ENCODE data around the gene ZNF22. TPM values are rescaled to one million over a fixed set of nuclear protein-coding genes. Genes with fewer than 3 reads are reported as not detected.

The ZNF22 gene
- total RNA-seq, 6 donors from 2014 or later: 8.4 to 26.9 (median 18.4) TPM

DNA sequence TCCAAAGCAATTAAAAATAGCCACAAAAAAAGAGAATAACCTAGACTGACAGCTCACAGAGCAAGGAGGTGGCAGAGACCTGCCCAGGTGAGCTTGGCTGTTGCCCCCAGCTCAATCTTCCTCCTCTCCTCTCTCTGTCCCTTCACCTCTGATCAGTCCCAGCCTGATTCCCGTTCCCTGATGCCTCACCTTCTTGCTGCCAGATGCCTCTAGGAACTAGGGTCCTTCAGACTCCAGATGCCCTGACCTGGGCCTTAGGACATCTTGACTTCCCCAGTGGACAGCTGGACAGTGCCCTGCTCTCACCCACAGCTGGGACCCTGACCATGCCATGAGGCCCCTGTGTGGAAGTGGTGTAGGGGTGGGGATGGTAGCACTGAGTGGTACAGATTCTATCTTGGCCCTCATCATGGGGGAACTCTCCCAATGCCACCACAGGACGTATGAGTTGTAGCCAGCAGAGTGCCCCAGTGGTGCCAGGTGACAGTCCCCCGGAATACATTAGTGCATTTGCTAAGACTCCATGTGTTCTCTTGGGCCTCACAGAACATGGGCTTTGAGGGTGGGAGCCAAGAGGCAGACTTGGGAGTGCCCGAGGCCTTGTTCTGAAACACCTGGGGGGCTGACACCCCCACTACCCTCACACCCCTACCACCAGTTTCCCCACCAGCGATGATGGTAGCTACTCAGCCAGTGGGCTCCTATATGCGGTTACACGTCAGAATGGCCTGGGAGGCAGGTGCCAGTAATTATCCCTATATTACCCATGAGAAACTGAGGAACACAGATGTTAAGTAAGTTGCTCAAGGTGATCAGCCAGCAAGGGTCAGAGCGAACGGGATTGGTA lies 24.1 kb upstream of the ZNF22 start:
- H3K27me3 ChIP-seq: no peaks in the 10 kb centered on the region
- peaks cover 0 to 32% (median 12%) of the 10 kb centered on the region in 4 donors for H3K36me3 ChIP-seq
- TF ChIP-seq POLR2AphosphoS5 (IDR thresholded peaks at IDR 0.05) (peak; percentile 33 to 64), POLR2A (IDR thresholded peaks at IDR 0.05) (no peak)
- no peak for DNase-seq
- 71% methylated on average over 9 of the region's 9 CpGs for WGBS, 2 donors
- no peak for ATAC-seq (ENCODE audit: low FRiP score in 2 of 2)
- no peaks in the 10 kb centered on the region for H3K9me3 ChIP-seq
- H3K27ac ChIP-seq: peak overlapping the region; percentile 80 to 92 (median 88)
- peaks cover 60 to 85% (median 74%) of the 10 kb centered on the region in 4 donors for H3K4me1 ChIP-seq
- peak overlapping the region; percentile 51 to 75 (median 72) for H3K4me3 ChIP-seq

DNA sequence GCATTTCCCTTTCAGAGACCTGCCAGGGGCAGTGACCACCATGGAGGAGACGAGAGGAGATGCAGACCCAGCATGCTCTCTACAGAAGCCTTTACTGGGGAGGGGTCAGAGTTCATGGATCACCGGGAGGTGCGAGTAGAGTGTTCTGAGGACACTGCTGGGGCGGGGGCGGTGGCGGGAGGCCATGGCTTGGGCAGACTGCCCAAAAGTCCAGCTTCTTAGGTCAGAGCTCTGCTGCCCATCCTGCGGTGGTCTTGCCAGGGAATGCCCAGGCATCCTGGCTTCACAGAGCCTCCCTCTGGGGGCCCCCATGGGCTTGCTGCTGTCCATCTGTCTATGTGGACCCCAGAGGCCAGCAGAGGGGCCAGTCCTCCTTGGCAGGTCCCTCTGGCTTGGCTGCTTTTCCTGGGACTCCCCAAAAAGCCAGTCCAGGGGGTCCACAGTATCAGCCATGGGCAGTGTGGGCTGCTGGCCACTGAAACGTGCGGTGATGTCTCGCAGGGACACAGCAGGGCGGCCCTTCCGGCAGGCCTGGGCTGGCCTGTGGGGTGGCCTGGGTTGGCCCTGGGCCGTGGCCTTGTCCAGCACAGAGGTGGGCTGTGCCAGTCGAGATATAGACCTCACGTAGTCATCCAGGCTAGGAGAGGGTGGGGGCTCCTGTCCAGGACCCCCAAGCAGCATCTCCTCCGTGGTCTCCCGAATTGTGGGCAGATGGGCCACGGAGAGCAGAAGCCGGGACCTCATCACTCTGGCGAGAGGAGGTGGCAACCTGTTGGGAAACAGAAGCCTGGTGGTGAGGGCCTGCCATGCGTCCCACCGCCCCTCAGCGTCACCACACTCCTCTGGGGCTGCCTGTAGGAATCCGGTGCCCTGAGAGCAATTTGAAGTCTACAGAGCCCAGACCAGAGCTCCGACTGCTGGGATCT lies 23.2 kb upstream of the ZNF22 start:
- 45 to 53% methylated on average over 11 to 21 of the region's 25 CpGs for WGBS, 2 donors
- Histone ChIP-seq H3K27me3 (no peaks in the 10 kb centered on the region), H3K9me3 (no peaks in the 10 kb centered on the region), H3K27ac (peak overlapping the region; percentile 80 to 92 (median 88)), H3K4me3 (peak overlapping the region; percentile 51 to 75 (median 72)), H3K4me1 (peaks cover 68 to 95% (median 81%) of the 10 kb centered on the region in 4 donors), H3K36me3 (peaks cover 0 to 23% (median 7%) of the 10 kb centered on the region in 4 donors)
- DNase-seq (peak in 1 of 2 donors; percentile 84), ATAC-seq (ENCODE audit: low FRiP score in 2 of 2) (no peak)
- TF ChIP-seq POLR2AphosphoS5 (IDR thresholded peaks at IDR 0.05) (peak; percentile 32 to 69), POLR2A (IDR thresholded peaks at IDR 0.05) (no peak)
- TF ChIP-seq, protein P1, sequence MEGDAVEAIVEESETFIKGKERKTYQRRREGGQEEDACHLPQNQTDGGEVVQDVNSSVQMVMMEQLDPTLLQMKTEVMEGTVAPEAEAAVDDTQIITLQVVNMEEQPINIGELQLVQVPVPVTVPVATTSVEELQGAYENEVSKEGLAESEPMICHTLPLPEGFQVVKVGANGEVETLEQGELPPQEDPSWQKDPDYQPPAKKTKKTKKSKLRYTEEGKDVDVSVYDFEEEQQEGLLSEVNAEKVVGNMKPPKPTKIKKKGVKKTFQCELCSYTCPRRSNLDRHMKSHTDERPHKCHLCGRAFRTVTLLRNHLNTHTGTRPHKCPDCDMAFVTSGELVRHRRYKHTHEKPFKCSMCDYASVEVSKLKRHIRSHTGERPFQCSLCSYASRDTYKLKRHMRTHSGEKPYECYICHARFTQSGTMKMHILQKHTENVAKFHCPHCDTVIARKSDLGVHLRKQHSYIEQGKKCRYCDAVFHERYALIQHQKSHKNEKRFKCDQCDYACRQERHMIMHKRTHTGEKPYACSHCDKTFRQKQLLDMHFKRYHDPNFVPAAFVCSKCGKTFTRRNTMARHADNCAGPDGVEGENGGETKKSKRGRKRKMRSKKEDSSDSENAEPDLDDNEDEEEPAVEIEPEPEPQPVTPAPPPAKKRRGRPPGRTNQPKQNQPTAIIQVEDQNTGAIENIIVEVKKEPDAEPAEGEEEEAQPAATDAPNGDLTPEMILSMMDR (IDR thresholded peaks at IDR 0.05): peak in 1 of 6 experiments; percentile 29

DNA sequence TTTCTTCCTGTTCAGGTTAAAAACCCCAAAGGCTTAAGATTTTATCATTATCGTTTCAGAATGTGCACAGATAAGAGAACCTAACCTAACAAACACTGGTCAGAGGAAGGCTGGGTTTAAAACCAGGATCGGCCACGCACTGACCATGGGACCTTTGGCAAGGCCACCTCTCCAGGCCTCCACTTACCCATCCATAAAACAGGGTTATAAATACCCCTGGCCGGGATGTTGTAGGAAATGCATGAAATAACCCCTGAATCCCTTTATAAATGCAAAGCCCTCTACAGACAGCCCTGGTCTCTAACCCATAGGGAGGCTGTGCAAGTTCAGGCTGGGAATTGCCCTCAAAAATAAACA lies 22.5 kb upstream of the ZNF22 start:
- 18% methylated on average over 4 of the region's 4 CpGs for WGBS, 2 donors
- Histone ChIP-seq H3K27ac (peak overlapping the region; percentile 80 to 92 (median 88)), H3K27me3 (no peaks in the 10 kb centered on the region), H3K4me1 (peaks cover 71 to 90% (median 82%) of the 10 kb centered on the region in 4 donors), H3K9me3 (no peaks in the 10 kb centered on the region), H3K36me3 (peaks cover 0 to 22% (median 7%) of the 10 kb centered on the region in 4 donors), H3K4me3 (peak overlapping the region; percentile 51 to 75 (median 72))
- TF ChIP-seq EP300 (IDR thresholded peaks at IDR 0.05) (no peak), POLR2A (IDR thresholded peaks at IDR 0.05) (no peak), POLR2AphosphoS5 (IDR thresholded peaks at IDR 0.05) (no peak)
- TF ChIP-seq, protein P1 (IDR thresholded peaks at IDR 0.05): no peak
- ATAC-seq (ENCODE audit: low FRiP score in 2 of 2): no peak
- no peak for DNase-seq

DNA sequence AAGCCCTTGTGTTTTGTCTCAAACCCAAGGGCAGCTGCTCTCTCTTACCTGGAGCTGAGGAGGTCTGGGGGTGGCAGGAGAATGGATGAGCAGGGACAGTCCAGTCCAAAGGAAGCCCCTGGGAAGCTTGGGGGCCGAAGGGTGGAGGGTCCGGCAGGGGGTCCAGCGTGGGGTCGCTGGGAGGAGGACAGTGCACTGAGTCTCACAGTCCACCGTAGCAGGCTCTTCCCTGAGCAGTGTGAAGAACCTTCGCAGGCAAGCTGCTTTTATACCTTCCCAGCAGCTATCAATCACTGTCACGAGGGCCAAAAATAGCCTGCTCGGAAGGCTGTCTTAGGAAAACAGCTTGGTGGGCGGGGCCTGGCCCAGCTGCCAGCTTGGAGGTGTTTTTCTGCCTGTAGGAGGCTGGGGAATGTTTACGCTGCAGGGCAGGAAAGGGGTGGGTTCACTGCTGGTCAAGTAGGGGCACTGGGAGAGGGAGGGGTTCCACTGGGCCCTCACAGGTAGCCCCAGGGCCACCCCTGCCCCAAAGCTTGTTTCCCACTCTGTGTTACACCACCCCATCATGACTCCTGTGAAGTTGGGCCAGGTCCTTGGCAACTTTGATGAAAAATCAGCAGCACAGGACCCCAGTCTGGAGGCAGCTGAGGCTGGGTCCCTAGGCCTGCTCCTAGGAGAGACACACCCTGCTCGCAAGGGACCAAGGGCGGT lies 22.0 kb upstream of the ZNF22 start, which contains the start of gene DEPP1:
TSS of gene DEPP1 (minus strand) at position 240 of the 711 bp plus-strand sequence. CDS start 779 bp downstream, outside the sequence.
- Histone ChIP-seq H3K9me3 (no peaks in the 10 kb centered on the region), H3K4me3 (peak within 1 kb of the TSS; percentile 51 to 75 (median 72)), H3K27me3 (no peaks in the 10 kb centered on the region), H3K36me3 (peaks cover 0 to 26% (median 7%) of the 10 kb centered on the region in 4 donors), H3K27ac (peak within 1 kb of the TSS; percentile 80 to 92 (median 88)), H3K4me1 (peaks cover 70 to 89% (median 80%) of the 10 kb centered on the region in 4 donors)
- TF ChIP-seq POLR2AphosphoS5 (IDR thresholded peaks at IDR 0.05) (peak; percentile 99 to 100), EP300 (IDR thresholded peaks at IDR 0.05) (peak in 3 of 4 donors; percentile 26 to 99 (median 92)), POLR2A (IDR thresholded peaks at IDR 0.05) (peak; percentile 88 to 99 (median 98))
- TF ChIP-seq, protein P1 (IDR thresholded peaks at IDR 0.05): peak in 4 of 6 experiments; percentile 30 to 53 (median 36)
- DNase-seq (peak; percentile 93 to 96), ATAC-seq (ENCODE audit: low FRiP score in 2 of 2) (peak; percentile 38 to 82)
- WGBS, 2 donors: 3 to 8% methylated on average over 10 to 12 of the region's 12 CpGs
